ENCODE data around the gene CCNJ. TPM values are rescaled to one million over a fixed set of nuclear protein-coding genes. Genes with fewer than 3 reads are reported as not detected.

The CCNJ gene
- total and polyA plus RNA-seq, 12 donors, result 3.4 to 10.7 (median 5.7) TPM

- H3K27me3 ChIP-seq, result no peaks in the 10 kb centered on the region
- H3K4me1 ChIP-seq (replicated peaks in 1 of 2), result peaks cover 11 to 16% of the 10 kb centered on the region in 2 donors
- no peaks in the 10 kb centered on the region for H3K9me3 ChIP-seq (replicated peaks in 1 of 3)
- 87 to 97% (median 95%) methylated on average over 11 of the region's 11 CpGs for WGBS, 4 donors
- no peak for DNase-seq
- intact Hi-C loops (cut with DNase I), result no loop called here
- no peak overlapping the region for H3K27ac ChIP-seq
- TF ChIP-seq CTCF (IDR thresholded peaks at IDR 0.05) (no peak), POLR2A (IDR thresholded peaks at IDR 0.05) (no peak)
- no peaks in the 10 kb centered on the region for H3K36me3 ChIP-seq (replicated peaks in 1 of 2)
- H3K4me3 ChIP-seq, result no peak overlapping the region
Observed at GRCh38 chr10:96041146-96041545, 2.2 kb upstream of the CCNJ start.

- peak overlapping the region; percentile 71 to 95 (median 78) for H3K4me3 ChIP-seq
- peak; percentile 49 to 72 (median 52) for DNase-seq
- no peak for TF ChIP-seq CTCF (IDR thresholded peaks at IDR 0.05)
- no peak for TF ChIP-seq POLR2A (IDR thresholded peaks at IDR 0.05)
- no peaks in the 10 kb centered on the region for H3K27me3 ChIP-seq
- H3K36me3 ChIP-seq (replicated peaks in 1 of 2), result no peaks in the 10 kb centered on the region
- intact Hi-C loops (cut with DNase I), result no loop called here
- WGBS, 4 donors, result 1 to 2% (median 1%) methylated on average over 23 to 58 of the region's 58 CpGs
- peak overlapping the region; percentile 51 to 94 (median 88) for H3K27ac ChIP-seq
- H3K9me3 ChIP-seq (replicated peaks in 1 of 3), result no peaks in the 10 kb centered on the region
- peaks cover 11 to 16% of the 10 kb centered on the region in 2 donors for H3K4me1 ChIP-seq (replicated peaks in 1 of 2)
Observed at GRCh38 chr10:96043893-96044715, 721 bp downstream of the CCNJ start.

GRCh38 chr10:96044736-96045135, 1.4 kb downstream of the CCNJ start:
- intact Hi-C loops (cut with DNase I), result no loop called here
- H3K27me3 ChIP-seq, result no peaks in the 10 kb centered on the region
- no peaks in the 10 kb centered on the region for H3K36me3 ChIP-seq (replicated peaks in 1 of 2)
- peak overlapping the region in 3 of 5 donors; percentile 82 to 94 (median 88) for H3K27ac ChIP-seq
- H3K4me3 ChIP-seq, result peak overlapping the region in 2 of 4 donors; percentile 81 to 95
- WGBS, 4 donors, result 43 to 61% (median 49%) methylated on average over 8 of the region's 8 CpGs
- no peaks in the 10 kb centered on the region for H3K9me3 ChIP-seq (replicated peaks in 1 of 3)
- peak in 1 of 7 donors; percentile 22 for DNase-seq
- no peak for TF ChIP-seq CTCF (IDR thresholded peaks at IDR 0.05)
- TF ChIP-seq POLR2A (IDR thresholded peaks at IDR 0.05), result no peak
- peaks cover 11 to 16% of the 10 kb centered on the region in 2 donors for H3K4me1 ChIP-seq (replicated peaks in 1 of 2)

GRCh38 chr10:96046546-96046945, 3.2 kb downstream of the CCNJ start:
- Histone ChIP-seq H3K27ac (no peak overlapping the region), H3K9me3 (replicated peaks in 1 of 3) (no peaks in the 10 kb centered on the region), H3K27me3 (no peaks in the 10 kb centered on the region), H3K36me3 (replicated peaks in 1 of 2) (peaks cover 0 to 7% of the 10 kb centered on the region in 2 donors), H3K4me1 (replicated peaks in 1 of 2) (peaks cover 11 to 16% of the 10 kb centered on the region in 2 donors), H3K4me3 (no peak overlapping the region)
- intact Hi-C loops (cut with DNase I), result no loop called here
- no peak for TF ChIP-seq POLR2A (IDR thresholded peaks at IDR 0.05)
- TF ChIP-seq CTCF (IDR thresholded peaks at IDR 0.05), result no peak
- DNase-seq, result no peak
- WGBS, 4 donors, result 87 to 95% (median 92%) methylated on average over 1 of the region's 1 CpG

Data from adrenal gland (tissue), 12 donors.